Dedifferentiated amniotic fluid mesenchymal stem cell (primary cell): ENCODE data around the gene C9.
"Not testable (repeated sequence)": the region's sequence is repeated elsewhere in the genome, so short reads cannot be mapped to it uniquely, and the experiment has no call there.

Source experiments
- DNase-seq: peaks from one replicate; pipeline ENCODE4 v3.0.0-alpha.2; 2016; ENCODE audit errors: extremely low spot score

Gene C9

DNA sequence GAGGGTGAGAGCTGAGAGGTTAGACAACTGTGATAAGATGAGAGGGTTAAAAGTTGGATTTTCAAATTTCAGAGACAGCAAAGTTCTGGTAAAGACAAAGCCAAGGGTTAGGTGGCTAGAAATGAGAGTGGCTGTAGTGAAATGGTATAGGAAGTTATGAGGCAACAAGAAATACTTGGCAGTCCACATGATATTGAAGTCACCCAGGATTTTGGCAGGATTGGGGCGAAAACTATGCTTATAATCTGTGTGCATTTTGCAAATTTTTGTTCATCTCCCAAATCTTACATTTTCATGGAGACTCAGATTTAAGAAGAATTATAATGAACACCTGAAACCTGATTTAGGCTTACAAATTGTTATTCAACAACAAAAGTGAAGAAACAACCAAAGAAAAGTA lies 35.6 kb downstream of the C9 start:
- no peak for DNase-seq

DNA sequence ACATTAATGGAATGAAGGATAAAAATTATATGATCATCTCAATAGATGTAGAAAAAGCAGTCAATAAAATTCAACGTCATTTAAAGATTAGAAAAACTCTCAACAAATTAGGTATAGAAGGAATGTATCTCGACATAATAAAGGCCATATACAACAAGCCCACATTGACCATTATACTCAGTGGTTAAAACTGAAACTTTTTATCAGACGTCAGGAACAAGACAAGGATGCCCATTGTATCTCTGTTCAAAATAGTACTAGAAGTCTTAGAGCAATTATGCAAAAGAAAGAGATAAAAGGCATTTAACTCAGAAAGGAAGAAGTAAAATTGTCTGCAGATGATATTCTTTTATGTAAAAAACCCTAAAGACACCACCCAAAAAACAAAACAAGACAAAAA lies 40.8 kb downstream of the C9 start:
- DNase-seq: no peak

DNA sequence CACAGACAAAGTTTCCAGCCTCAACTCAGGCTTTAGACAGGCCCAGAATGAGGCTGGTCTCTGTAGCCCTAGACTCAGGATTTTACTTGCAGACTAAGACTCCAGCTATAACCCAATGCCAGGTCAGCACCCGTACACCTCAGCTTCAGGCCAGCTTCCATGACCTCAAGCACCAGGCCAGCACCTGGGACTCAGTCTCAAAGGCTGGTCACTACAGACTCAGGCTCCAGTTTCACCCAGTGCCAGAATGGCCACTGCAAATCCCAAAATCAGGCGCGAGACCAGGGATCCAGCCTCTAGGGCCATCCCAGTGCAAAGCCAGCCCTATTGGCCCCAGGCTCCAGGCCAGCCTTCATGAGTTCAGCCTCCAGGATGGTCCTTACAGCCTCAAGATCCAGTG lies 44.9 kb downstream of the C9 start:
- no peak for DNase-seq

DNA sequence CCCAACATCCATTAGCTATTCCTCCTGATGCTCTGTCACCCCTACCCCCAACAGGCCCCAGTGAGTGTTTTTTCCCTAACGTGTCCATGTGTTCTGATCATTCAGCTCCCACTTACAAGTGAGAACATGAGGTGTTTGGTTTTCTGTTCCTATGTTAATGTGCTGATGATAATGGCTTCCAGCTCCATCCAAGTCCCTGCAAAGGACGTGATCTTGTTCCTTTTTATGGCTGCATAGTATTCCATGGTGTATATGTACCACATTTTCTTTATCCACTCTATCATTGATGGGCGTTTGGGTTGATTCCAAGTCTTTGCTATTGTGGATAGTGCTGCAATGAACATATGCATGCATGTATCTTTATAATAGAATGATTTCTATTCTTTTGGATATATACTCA lies 47.8 kb downstream of the C9 start:
- not testable (repeated sequence) for DNase-seq

DNA sequence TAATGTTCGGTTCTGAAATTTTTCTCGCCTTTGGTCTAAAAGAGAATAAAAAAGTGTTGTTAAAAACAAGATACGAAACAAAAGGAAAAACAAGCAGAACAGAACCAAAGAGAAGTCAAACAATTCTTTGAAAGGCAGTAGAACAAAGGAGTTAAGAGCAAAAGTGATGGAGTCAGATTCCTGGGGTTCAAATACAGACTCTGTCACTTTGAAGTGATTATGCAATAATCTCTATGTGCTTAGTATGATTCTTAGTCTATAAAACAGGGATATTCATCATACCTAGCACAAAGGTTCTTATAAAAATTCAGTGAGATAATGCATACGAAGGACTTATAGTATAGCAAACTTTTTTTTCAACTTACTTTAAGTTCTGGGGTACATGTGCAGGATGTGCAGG lies 48.3 kb downstream of the C9 start:
- DNase-seq: no peak

DNA sequence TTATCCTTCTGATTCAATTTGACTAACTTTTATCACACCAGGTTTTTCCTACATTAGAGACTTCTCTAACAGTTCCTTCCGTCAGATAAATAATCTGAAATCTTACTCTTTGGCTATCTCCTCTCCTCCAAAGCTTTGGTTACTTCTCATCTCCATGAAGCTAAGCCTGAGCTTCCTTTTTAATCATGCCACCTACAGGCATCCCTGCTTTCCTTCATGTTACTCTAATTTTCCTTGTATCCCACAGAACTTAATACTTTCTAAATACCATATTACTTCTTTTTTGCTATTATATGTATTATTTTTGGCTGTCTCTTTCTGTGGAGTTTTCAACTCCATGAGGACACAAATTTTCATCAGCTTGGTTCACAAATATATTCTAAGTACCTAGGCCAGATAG lies 49.7 kb downstream of the C9 start:
- DNase-seq: no peak

DNA sequence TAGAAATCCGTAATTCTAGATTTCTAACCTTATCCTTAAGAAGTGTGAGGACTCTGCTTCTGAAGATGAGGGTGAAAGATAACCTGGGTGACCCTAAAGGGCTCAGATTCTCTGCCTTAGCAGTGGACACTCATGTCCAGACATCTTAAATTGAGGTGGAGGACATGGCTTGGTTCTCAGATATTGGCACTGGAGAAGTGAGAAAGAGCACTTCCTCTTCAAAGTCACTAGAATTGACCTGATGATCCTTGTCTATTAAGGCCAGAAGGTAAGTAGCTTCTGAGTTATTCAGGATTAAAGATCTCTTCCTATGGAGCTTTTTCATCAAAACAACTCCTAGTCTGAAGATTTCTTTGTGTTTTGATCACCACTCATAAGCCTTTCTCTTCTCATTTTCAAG lies 54.8 kb downstream of the C9 start:
- no peak for DNase-seq

DNA sequence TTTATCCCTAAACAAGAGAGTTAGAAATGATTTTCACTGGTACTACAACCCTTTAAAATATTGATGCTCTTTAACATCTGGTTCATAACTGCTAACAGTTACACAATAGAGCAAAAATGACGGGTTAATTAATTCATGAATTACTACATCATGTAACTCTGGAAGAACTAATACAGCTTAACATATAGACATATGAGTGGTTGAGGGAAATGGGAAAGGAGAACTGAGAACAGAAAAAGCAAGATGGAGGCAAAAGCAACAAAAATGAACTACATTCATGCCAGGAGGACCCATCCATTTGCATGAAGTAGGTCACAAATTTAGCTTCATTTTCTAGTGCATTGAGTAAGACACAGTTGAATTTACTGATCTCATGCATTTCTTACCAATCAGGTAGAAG lies 61.8 kb downstream of the C9 start:
- DNase-seq: no peak

DNA sequence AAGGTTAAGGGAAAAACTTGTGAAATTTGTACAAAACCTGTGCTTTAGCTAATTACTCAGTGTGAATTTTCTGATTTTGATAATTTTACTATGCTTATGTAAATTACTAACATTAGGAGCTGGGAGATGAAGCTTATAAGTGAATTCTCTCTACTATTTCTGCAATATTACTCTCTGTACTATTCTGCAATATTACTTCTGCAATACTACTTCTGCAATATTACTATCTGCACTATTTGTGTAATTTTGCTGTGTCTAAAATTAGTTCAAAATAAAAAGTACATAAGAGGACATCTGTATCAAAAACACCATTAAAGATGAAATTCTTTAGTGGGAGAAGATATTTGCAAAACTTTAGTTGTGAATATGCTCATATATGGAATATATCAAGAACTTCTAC lies 62.9 kb downstream of the C9 start:
- DNase-seq: no peak

DNA sequence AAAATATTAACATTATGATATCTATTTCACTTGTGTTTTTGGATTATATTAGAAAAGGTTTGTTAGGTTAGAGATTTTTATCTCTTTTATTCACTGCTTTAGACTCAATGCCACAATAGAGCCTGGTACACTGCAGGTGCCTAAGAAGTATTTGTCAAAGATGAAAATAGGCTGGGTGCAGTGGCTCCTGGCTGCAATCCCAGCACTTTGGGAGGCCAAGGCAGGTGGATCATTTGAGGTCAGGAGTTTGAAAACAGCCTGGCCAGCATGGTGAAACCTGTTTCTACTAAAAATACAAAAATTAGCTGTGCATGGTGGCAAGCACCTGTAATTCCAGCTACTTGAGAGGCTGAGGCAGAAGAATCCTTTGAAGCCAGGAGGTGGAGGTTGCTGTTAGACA lies 64.3 kb downstream of the C9 start:
- DNase-seq: no peak

DNA sequence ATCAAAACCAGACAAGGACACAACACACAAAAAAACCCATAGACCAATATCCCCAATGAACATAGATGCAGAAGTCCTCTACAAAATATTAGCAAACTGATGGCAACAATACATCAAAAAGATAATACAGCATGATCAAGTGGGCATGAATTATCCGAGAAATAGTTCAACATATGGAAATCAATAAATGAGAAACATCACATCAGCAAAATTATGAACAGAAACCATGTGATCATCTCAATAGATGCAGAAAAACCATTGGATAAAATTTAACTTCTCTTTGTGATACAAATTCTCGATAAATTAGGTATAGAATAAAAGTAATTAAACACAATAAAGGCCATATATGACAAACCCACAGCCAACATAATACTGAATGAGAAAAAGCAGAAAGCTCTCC lies 69.6 kb downstream of the C9 start:
- no peak for DNase-seq

DNA sequence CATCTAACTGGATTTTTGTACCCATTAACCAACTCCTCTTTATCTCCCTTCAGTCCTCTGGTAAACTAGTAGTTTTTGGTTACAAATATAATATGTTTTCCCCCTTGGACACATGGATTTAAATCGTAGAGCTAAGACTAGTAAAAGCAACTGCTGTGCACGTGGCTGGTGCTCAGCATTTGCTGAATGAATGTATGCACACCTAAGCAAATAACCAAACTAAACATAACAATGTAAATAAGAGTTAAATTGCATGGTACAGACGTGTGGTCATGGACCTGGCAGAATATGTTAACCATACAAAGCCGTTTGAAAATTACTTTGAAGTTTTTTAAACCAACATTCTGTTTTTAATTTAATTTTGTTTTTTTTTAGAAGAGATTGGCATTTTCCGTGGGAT lies 79.7 kb downstream of the C9 start:
- no peak for DNase-seq

DNA sequence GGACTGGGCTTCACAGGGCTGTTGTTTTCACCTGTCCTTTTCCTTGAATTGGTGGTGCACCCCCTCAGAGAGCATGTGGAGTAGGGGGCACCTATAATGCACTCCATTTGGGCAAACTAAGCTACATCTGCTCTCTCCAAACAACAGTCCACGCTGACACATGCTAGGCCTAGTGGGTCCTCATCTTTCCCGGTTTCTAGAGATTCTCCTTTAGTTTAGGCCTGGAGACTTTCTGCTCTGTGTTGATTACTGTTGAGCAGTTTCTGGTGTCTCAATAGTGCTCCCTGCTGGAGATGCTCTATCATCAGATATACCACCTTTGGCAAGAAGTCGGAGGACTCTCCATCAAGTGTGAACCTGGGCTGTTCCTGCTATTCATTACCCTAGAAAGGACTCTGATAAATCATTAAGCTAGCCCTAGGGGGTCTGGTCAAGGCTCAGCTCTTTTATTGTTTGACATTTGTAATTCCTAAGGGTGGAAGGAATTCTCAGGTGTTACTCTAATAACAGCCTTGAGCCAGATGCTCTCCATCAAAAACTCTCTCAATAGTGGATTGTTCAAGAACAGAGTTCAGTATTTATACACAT lies 81.0 kb downstream of the C9 start:
- DNase-seq: peak; percentile 69

DNA sequence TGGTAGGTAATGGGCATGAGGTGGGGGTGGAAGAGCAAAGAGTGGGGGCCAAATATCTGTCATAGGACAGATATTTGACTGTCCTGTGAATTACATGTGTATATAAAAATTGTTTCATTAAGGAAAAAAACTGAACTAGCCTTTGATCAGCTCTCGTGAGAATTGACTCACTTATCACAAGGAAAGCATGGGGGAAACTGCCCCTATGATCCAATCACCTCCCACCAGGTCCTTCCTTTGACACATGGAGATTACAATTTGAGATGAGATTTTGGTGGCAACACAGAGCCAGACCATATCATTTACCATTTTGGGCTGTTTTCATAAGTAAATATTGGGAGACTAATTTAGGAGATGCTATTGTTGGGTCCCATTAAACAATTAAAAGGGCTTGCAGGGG lies 81.7 kb downstream of the C9 start:
- no peak for DNase-seq

DNA sequence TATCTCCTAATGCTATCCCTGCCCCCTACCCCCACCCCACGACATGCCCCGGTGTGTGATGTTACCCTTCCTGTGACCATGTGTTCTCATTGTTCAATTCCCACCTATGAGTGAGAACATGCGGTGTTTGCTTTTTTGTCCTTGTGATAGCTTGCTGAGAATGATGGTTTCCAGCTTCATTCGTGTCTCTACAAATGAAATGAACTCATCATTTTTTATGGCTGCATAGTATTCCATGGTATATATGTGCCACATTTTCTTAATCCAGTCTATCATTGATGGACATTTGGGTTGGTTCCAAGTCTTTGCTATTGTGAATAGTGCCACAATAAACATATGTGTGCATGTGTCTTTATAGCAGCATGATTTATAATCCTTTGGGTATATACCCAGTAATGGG lies 88.4 kb downstream of the C9 start:
- not testable (repeated sequence) for DNase-seq

DNA sequence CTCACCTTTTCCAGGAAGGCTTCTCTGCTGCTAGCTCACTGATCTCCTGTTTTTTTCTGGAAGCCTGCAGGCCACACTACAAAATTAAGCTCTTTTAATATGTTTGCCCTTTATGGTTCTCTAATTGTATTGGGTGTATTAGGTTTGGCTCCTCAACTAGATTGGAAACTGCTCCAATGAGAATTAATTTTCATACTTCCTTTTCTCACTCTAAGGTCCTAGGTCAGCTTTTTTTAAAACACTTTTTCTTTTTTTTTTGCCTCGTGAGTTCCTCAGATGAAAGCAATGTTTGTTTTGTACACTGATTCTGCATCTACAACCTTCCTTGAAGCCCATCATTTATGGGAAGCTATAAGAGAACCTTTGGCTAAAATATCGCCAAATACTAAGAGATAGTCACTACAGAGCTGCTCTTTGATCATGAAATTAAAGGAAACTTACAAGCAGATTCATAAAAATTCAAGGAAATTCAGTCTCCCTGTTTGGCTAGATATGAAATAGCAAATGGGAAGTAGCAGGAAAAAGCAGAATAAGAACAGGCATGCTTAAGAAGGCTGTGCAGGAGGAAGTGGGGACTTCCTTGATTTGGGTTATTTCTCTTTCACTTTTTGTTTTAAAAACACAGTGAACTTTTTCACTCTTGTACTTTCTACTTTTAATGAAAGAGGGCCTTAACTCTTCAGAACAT lies 89.8 kb downstream of the C9 start:
- no peak for DNase-seq

DNA sequence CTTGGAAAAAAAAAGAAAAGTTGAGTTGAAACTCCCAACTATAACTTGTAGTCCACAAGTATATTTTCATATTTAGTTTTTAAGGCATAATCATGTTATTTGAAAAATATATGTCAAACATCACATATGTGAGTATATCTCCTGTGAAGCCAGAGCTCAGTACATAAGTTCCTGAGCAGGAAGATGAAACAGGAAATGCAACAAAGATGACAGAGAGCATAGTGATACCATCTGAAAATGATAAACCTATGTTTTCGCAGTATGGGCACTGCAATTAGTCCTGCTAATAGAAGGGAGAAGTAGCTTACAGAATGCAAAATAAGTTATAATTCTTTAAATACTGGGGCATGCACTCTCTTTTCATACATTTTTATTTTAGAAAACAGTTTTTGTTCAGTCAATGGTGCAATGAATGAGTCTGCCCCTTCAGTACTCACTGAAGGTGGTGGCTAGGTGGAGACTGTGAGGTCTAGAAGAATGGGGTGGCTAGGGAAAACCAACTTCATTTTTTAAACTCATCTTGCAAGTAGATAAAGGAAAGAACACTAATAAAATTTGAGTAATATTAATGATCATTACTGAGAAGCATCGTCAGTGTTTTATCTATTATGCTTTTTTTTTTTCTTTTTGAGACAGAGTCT lies 90.9 kb downstream of the C9 start:
- no peak for DNase-seq

DNA sequence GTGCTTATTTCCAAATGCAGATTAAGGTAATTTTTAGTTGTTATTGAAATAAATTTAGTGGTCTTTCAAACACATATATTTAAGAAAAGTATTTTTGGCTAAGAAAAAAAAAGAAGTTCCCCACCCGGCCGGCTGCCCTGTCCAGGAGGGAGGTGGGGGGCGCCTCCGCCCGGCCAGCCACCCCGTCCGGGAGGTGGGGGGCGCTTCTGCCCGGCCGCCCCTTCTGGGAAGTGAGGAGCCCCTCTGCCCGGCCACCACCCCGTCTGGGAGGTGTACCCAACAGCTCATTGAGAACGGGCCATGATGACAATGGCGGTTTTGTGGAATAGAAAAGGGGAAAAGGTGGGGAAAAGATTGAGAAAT lies 91.4 kb downstream of the C9 start:
- DNase-seq: not testable (repeated sequence)

DNA sequence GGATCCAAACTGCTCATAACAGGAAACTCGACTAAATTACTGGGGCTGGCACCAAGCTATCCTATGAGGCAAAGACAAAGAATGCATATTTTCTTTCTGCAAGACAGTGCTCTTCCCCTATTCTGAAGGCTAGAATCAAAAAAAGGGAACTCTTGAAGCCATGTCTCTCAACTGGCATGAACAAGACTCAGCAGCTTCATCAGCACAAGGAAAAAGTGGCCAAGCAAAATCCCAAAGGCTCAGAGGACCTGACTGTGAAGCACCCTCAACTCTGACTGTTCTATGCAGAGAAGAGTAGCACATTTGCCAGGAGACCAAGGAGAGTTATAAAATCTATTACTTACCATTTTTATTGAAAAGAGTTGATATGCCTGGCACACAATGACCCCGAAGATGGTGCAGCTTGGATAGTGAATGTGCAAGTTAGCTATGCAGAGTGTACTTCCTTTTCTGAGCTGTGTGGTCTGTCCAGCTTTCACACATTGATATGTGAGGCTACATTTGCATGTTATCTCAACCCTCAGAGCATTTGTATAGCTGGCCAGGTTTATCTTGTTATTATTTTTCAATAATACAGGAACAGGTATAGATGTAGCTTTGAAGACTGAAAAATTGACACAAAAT lies 94.0 kb downstream of the C9 start:
- DNase-seq: no peak

DNA sequence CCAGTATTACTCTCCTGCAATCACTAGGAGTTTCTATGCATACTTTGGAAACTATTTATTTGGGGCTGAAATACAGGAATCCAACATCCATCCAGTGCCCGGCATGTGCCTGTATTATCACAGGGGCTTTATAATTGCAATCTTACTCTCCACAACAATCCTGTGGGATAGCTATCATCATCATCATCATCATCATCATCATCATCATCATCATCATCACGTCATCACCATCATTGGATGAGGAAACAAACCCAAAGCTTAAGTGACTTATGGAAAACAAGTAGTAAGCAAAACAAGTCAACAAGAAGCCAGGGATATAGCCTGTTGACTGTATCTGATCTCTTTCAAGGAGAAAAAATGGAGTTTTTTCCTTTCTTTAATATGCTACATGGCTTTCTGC lies 97.1 kb downstream of the C9 start:
- DNase-seq: no peak

DNA sequence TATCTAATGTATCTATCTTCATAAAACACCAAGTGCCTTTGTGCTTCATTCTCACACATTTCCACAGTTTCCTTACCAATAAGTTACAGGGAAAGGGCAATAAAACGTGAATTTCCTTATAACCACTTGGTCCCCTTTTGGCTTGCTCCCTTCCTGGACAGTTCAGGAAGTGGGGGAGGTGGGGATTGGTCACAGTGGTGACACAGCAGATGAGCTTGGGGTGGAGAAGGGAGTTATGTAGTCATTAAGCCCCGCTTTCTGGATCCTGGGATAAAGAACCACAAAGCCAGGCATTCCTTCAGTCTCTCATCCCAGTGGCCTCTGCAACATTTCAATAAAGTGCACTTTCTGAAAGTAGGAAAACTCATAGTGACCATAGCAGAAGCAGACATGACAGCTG lies 97.9 kb downstream of the C9 start:
- no peak for DNase-seq

DNA sequence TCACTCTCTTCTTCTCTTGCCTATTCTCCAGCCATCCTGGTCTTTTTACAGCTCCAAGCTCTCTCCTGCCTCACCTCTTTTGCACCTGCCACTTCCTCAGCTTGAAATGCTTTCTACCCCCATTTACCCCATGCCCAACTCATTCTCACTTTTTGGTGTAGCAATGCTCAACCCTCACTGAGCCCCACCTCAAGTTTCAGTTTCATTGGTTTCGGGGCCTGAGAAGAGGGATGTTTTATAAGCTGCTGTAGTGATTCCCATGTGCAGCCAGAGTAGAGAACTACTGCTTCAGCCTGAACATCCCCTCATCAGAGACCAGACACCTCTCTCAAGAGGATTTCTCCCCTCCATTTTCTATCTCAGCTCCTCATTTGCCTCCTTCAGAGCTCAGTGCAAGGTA lies 99.8 kb downstream of the C9 start:
- DNase-seq: no peak

DNA sequence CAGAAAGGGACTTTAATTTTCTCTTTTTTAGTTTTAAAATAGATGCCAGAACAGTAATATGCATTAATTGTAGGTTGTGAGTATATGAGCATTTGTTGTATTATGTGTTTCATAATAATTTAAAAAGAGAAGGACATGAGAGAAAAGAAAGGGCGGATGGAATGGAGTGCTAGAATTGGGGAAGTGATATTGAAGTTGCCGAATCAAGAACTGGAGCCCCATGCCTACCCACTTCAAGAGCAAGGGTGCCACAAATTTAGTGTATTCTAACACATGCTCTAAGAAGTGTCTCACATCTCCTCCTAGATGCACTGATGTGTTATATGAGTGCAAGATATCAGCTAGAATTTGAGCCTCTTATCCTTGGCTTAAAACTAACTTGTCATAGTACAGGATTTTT lies 101.3 kb downstream of the C9 start:
- DNase-seq: no peak
